H1 (cell line): Measurements from ENCODE around the gene TBC1D22B. TPM values are rescaled to one million over a fixed set of nuclear protein-coding genes. Genes with fewer than 3 reads are reported as not detected.

Source experiments
- CTCF ChIA-PET: fragments of 300-600 bp; sonication (Branson Sonifier 250); formaldehyde crosslinking; loops from one replicate; lab custom pipeline; 2021; ENCODE audit not compliant: partially characterized antibody; lab: Charles Lee
- POLR2A ChIA-PET: fragments of 300-600 bp; sonication (Branson Sonifier 250); formaldehyde crosslinking; loops from one replicate; lab custom pipeline; 2021; ENCODE audit warnings: inconsistent platforms; ENCODE audit not compliant: partially characterized antibody; lab: Charles Lee
- DNase-seq, 2 experiments: peaks; one replicate each; pipeline versions ENCODE4 v3.0.0 to v3.0.0-alpha.2; 2010 to 2022; ENCODE audit warnings: low spot score in 2 of 2, low read depth in 1 of 2, mixed read lengths in 1 of 2
- FAIRE-seq: peaks from 2 replicates; lab custom pipeline; 2011; peaks lifted over from hg19 to GRCh38; lab: Jason Lieb, UNC
- H2AFZ ChIP-seq: 2 replicates; pipeline ENCODE4 v1.8.1; 2012; ENCODE audit warnings: low read length, inconsistent platforms
- H2AK5ac ChIP-seq: 2 replicates; pipeline ENCODE4 v1.6.1; 2013; ENCODE audit warnings: low read depth, low read length
- H2BK120ac ChIP-seq: replicated peaks from 2 replicates; pipeline ENCODE3; 2013; ENCODE audit warnings: low read depth, low read length, inconsistent platforms
- H2BK12ac ChIP-seq: 2 replicates; pipeline ENCODE4 v1.6.1; 2013; ENCODE audit warnings: low read depth, low read length
- H2BK15ac ChIP-seq: 2 replicates; pipeline ENCODE4 v1.6.1; 2013; ENCODE audit warnings: low read length
- H2BK20ac ChIP-seq: 2 replicates; pipeline ENCODE4 v1.6.1; 2013; ENCODE audit warnings: low read length
- H2BK5ac ChIP-seq: 2 replicates; pipeline ENCODE4 v1.6.1; 2013; ENCODE audit warnings: low read depth, low read length
- H3K14ac ChIP-seq: 2 replicates; pipeline ENCODE4 v1.6.1; 2013; ENCODE audit warnings: inconsistent platforms; ENCODE audit not compliant: insufficient read length
- H3K18ac ChIP-seq: 2 replicates; pipeline ENCODE4 v1.6.1; 2013; ENCODE audit warnings: low read length; ENCODE audit errors: extremely low read depth
- H3K23ac ChIP-seq: 2 replicates; pipeline ENCODE4 v1.6.1; 2013; ENCODE audit warnings: inconsistent platforms; ENCODE audit not compliant: insufficient read length
- H3K23me2 ChIP-seq: 2 replicates; pipeline ENCODE4 v1.6.1; 2013; ENCODE audit warnings: low read depth, low read length
- H3K27ac ChIP-seq: 2 replicates; pipeline ENCODE4 v1.6.1; 2011; ENCODE audit warnings: low read depth, low read length, inconsistent platforms
- H3K27me3 ChIP-seq, 4 experiments: replicated peaks in 1 of 4; 1 replicate in 1 of 4; 2 replicates in 3 of 4; pipeline versions ENCODE4 v1.6.1 to v1.8.1; 2011 to 2013; ENCODE audit warnings: low read length in 3 of 4, mild to moderate bottlenecking in 3 of 4, inconsistent platforms in 2 of 4, mixed read lengths in 2 of 4, moderate library complexity in 1 of 4; ENCODE audit not compliant: control insufficient read depth in 3 of 4, insufficient read depth in 3 of 4; ENCODE audit errors: extremely low read depth in 1 of 4
- H3K36me3 ChIP-seq, 4 experiments: 2 replicates each; pipeline versions ENCODE4 v1.6.1 to v1.8.1; 2011 to 2013; ENCODE audit warnings: mild to moderate bottlenecking in 4 of 4, low read length in 3 of 4, moderate library complexity in 2 of 4, control low read depth in 1 of 4, inconsistent platforms in 1 of 4; ENCODE audit not compliant: insufficient read depth in 4 of 4, control insufficient read depth in 2 of 4
- H3K4ac ChIP-seq: replicated peaks from 2 replicates; pipeline ENCODE3; 2013; ENCODE audit warnings: low read length, low read depth, mixed read lengths, inconsistent platforms; ENCODE audit not compliant: insufficient read length
- H3K4me1 ChIP-seq, 4 experiments: replicated peaks in 1 of 4; 1 replicate in 1 of 4; 2 replicates in 3 of 4; pipeline versions ENCODE4 v1.6.1 to v1.8.1; 2011 to 2013; ENCODE audit warnings: low read length in 3 of 4, inconsistent platforms in 2 of 4, mixed read lengths in 1 of 4; ENCODE audit not compliant: insufficient read depth in 4 of 4, control insufficient read depth in 3 of 4
- H3K4me2 ChIP-seq, 2 experiments: 2 replicates each; pipeline versions ENCODE4 v1.6.1 to v1.8.1; 2011 to 2013; ENCODE audit warnings: low read depth in 2 of 2, low read length in 2 of 2, control low read depth in 1 of 2, inconsistent platforms in 1 of 2, mild to moderate bottlenecking in 1 of 2; ENCODE audit not compliant: insufficient read depth in 1 of 2
- H3K4me3 ChIP-seq, 4 experiments: fragments of 200-600, 300-600 bp in 1 of 4; sonication (generic), shearing (Covaris generic), sonication (Bioruptor Twin) in 1 of 4; 2 replicates each; pipeline versions ENCODE4 v1.5.1 to v1.8.1; 2011 to 2016; ENCODE audit warnings: low read length in 4 of 4, low read depth in 3 of 4, control low read depth in 2 of 4, inconsistent platforms in 2 of 4, mild to moderate bottlenecking in 2 of 4, mixed read lengths in 1 of 4, moderate library complexity in 1 of 4; ENCODE audit not compliant: insufficient read depth in 2 of 4; ENCODE audit errors: extremely low read depth in 1 of 4
- H3K56ac ChIP-seq: replicated peaks from 2 replicates; pipeline ENCODE3; 2013; ENCODE audit warnings: low read depth, mild to moderate bottlenecking, mixed read lengths, low read length, inconsistent platforms; ENCODE audit not compliant: insufficient read length
- H3K79me1 ChIP-seq: 2 replicates; pipeline ENCODE4 v1.6.1; 2013; ENCODE audit warnings: low read depth, low read length, control low read depth
- H3K79me2 ChIP-seq, 2 experiments: 2 replicates each; pipeline versions ENCODE4 v1.6.1 to v1.8.1; 2012 to 2013; ENCODE audit warnings: low read length in 2 of 2, mild to moderate bottlenecking in 2 of 2, inconsistent platforms in 1 of 2; ENCODE audit not compliant: insufficient read depth in 2 of 2, control insufficient read depth in 1 of 2
- H3K9ac ChIP-seq, 4 experiments: replicated peaks in 1 of 4; 1 replicate in 1 of 4; 2 replicates in 3 of 4; pipeline versions ENCODE4 v1.6.1 to v1.8.1; 2011 to 2013; ENCODE audit warnings: low read depth in 3 of 4, low read length in 3 of 4, control low read depth in 2 of 4, mild to moderate bottlenecking in 2 of 4, moderate library complexity in 2 of 4, inconsistent platforms in 1 of 4; ENCODE audit errors: extremely low read depth in 1 of 4
- H3K9me3 ChIP-seq, 2 experiments: 2 replicates each; pipeline versions ENCODE4 v1.6.1 to v1.8.1; 2012 to 2013; ENCODE audit warnings: mild to moderate bottlenecking in 2 of 2, moderate library complexity in 2 of 2, control low read depth in 1 of 2, inconsistent platforms in 1 of 2, low read depth in 1 of 2, low read length in 1 of 2, mixed read lengths in 1 of 2; ENCODE audit not compliant: insufficient read depth in 2 of 2
- H4K20me1 ChIP-seq, 2 experiments: replicated peaks in 1 of 2; 2 replicates each; pipeline versions ENCODE3 to v1.8.1; 2011 to 2013; ENCODE audit warnings: inconsistent platforms in 2 of 2, low read length in 2 of 2, mild to moderate bottlenecking in 1 of 2; ENCODE audit not compliant: insufficient read depth in 2 of 2, control insufficient read depth in 1 of 2
- H4K5ac ChIP-seq: 2 replicates; pipeline ENCODE4 v1.6.1; 2013; ENCODE audit warnings: low read length, low read depth, mixed read lengths, inconsistent platforms; ENCODE audit not compliant: insufficient read length
- H4K8ac ChIP-seq: 2 replicates; pipeline ENCODE4 v1.8.0; 2013; ENCODE audit warnings: mild to moderate bottlenecking, moderate library complexity, low read length, inconsistent platforms; ENCODE audit not compliant: insufficient read depth; ENCODE audit errors: extremely low read depth
- H4K91ac ChIP-seq: replicated peaks from 2 replicates; pipeline ENCODE3; 2013; ENCODE audit warnings: low read length, mixed read lengths, inconsistent platforms; ENCODE audit not compliant: insufficient read length
- ATF3 ChIP-seq: IDR thresholded peaks from 2 replicates; pipeline ENCODE4 v1.6.1; 2011; ENCODE audit warnings: low read depth, mild to moderate bottlenecking, low read length; ENCODE audit not compliant: insufficient read depth
- EZH2 ChIP-seq: fragments of 200-600 bp; sonication (generic); IDR thresholded peaks from 2 replicates; pipeline ENCODE4 v1.7.1; 2012; ENCODE audit warnings: low read depth, mild to moderate bottlenecking, moderate library complexity, low read length, inconsistent platforms; ENCODE audit not compliant: severe bottlenecking
- FOSL1 ChIP-seq: IDR thresholded peaks from 2 replicates; pipeline ENCODE4 v1.6.1; 2011; ENCODE audit warnings: mild to moderate bottlenecking, low read depth, low read length, moderate library complexity; ENCODE audit not compliant: insufficient read depth
- HDAC2 ChIP-seq, 2 experiments: fragments of 300-600 bp in 1 of 2; sonication (generic) in 1 of 2; IDR thresholded peaks; 2 replicates each; pipeline ENCODE4 v1.6.1; 2011 to 2012; ENCODE audit warnings: low read depth in 2 of 2, low read length in 2 of 2, mild to moderate bottlenecking in 2 of 2, moderate library complexity in 2 of 2, borderline replicate concordance in 1 of 2, inconsistent platforms in 1 of 2
- JUND ChIP-seq: IDR thresholded peaks from 2 replicates; pipeline ENCODE4 v1.6.1; 2011; ENCODE audit warnings: mild to moderate bottlenecking, improper control_type of control experiment, low read length
- MAFK ChIP-seq: IDR thresholded peaks from 2 replicates; pipeline ENCODE4 v1.6.1; 2012; ENCODE audit warnings: low read depth, mild to moderate bottlenecking, improper control_type of control experiment, low read length
- NANOG ChIP-seq: IDR thresholded peaks from 2 replicates; pipeline ENCODE4 v1.6.1; 2011; ENCODE audit warnings: low read length, low read depth, mild to moderate bottlenecking, inconsistent platforms; ENCODE audit not compliant: insufficient read depth, poor library complexity, severe bottlenecking
- NRF1 ChIP-seq: IDR thresholded peaks from 2 replicates; pipeline ENCODE4 v1.6.1; 2011; ENCODE audit warnings: mild to moderate bottlenecking, low read depth, low read length, improper control_type of control experiment
- POLR2A ChIP-seq, 2 experiments: IDR thresholded peaks; 1 replicate in 1 of 2; 2 replicates in 1 of 2; pipeline ENCODE4 v1.6.1; 2011; ENCODE audit warnings: low read depth in 2 of 2, low read length in 2 of 2, mild to moderate bottlenecking in 2 of 2; ENCODE audit errors: control extremely low read depth in 1 of 2
- POLR2AphosphoS5 ChIP-seq: IDR thresholded peaks from 2 replicates; pipeline ENCODE4 v1.6.1; 2011; ENCODE audit warnings: low read depth, low read length
- YY1 ChIP-seq: IDR thresholded peaks from 2 replicates; pipeline ENCODE4 v1.6.1; 2011; ENCODE audit warnings: low read depth, mild to moderate bottlenecking, low read length
- WGBS, 2 experiments: shearing (Covaris generic) in 1 of 2; methylation state at CpG; one replicate each; pipeline versions ENCODE4 v1.1.6 to v1.1.7; 2013 to 2015; ENCODE audit warnings: low lambda C conversion rate in 2 of 2, mixed read lengths in 2 of 2, inconsistent platforms in 1 of 2, low coverage in 1 of 2, missing lambda C conversion rate in 1 of 2; ENCODE audit not compliant: insufficient replicate concordance in 2 of 2, insufficient coverage in 1 of 2, insufficient read length in 1 of 2; ENCODE audit errors: extremely low coverage in 1 of 2, missing lambda C conversion rate in 1 of 2; 5-methylcytosine and 5-hydroxymethylcytosine counted together
- polyA plus RNA-seq, 7 experiments: library from polyadenylated mRNA; depleted of rRNA in 3 of 7; stranded (reverse) in 5 of 7; unstranded in 2 of 7; fragments of >200 nt in 5 of 7; fragments of 200-250 nt in 2 of 7; gene quantifications; 1 replicate in 5 of 7; 2 replicates in 1 of 7; 4 replicates in 1 of 7; pipeline versions ENCODE4 v1.2.1 to v1.2.3, GENCODE V29; 2011 to 2013; ENCODE audit warnings: missing spikeins in 2 of 7, mixed read lengths in 2 of 7
- total RNA-seq: library from RNA; stranded (reverse); fragmentation: NEBNext Ultra II Directional; extraction: Animal tissue kit (Norgen Biotek cat#: 25700); gene quantifications from 2 replicates; pipeline ENCODE4 v1.2.1, GENCODE V29; 2021
- TF ChIP-seq, protein P1 (sequence below): IDR thresholded peaks from 2 replicates; pipeline ENCODE4 v1.6.1; 2012; ENCODE audit warnings: inconsistent platforms

The TBC1D22B gene
- total and polyA plus RNA-seq, 2 of the 8 experiments (the other 6 are each of a cell fraction or from before 2014, with no cell fraction given) = 10.1 to 17.4 TPM

GRCh38 chr6:37305841-37306425 is 48.4 kb downstream of the TBC1D22B start:
- H3K4ac ChIP-seq = no peak overlapping the region
- CTCF ChIA-PET = interaction anchor here (0.5 to 5.3 kb wide), 6 partner anchors 10 to 547 kb away, joined by 3 to 43 read pairs (median 3); no protein-coding TSS in a partner anchor
- no peak overlapping the region for H2BK120ac ChIP-seq
- no peak overlapping the region for H3K18ac ChIP-seq
- H2AFZ ChIP-seq = no peak overlapping the region
- no peak overlapping the region for H3K9ac ChIP-seq
- H4K91ac ChIP-seq = no peak overlapping the region
- 0 out of 2 replicates have a peak overlapping the region, but pooled peaks have one; percentile 1 for H2BK5ac ChIP-seq
- no peaks in the 10 kb centered on the region for H3K79me2 ChIP-seq
- no peak overlapping the region for H3K4me2 ChIP-seq
- no peaks in the 10 kb centered on the region for H3K4me1 ChIP-seq
- H3K9me3 ChIP-seq = no peaks in the 10 kb centered on the region
- POLR2A ChIA-PET = no interaction called here
- H3K27ac ChIP-seq = 0 out of 2 replicates have a peak overlapping the region, but pooled peaks have one; percentile 32
- no peak overlapping the region for H2BK20ac ChIP-seq
- H2BK15ac ChIP-seq = no peak overlapping the region
- H3K56ac ChIP-seq = no peak overlapping the region
- no peak for FAIRE-seq
- H3K79me1 ChIP-seq = no peaks in the 10 kb centered on the region
- H4K20me1 ChIP-seq = peaks cover 0 to 4% of the 10 kb centered on the region in 2 experiments
- no peak overlapping the region for H3K14ac ChIP-seq
- no peak overlapping the region for H4K5ac ChIP-seq
- 87% methylated on average over 4 of the region's 4 CpGs; no CpG with 5 or more reads in 1 of the 2 experiments for WGBS, 2 experiments
- no peak overlapping the region for H4K8ac ChIP-seq
- H2BK12ac ChIP-seq = no peak overlapping the region
- H3K27me3 ChIP-seq = no peaks in the 10 kb centered on the region
- H3K23ac ChIP-seq = no peak overlapping the region
- H3K4me3 ChIP-seq = no peak overlapping the region
- no peak for DNase-seq
- peaks cover 2 to 17% (median 13%) of the 10 kb centered on the region in 4 experiments; a peak in 7 of 8 replicates for H3K36me3 ChIP-seq
- no peaks in the 10 kb centered on the region for H3K23me2 ChIP-seq
- H2AK5ac ChIP-seq = no peak overlapping the region
- TF ChIP-seq HDAC2 (IDR thresholded peaks at IDR 0.05; ENCODE audit: borderline replicate concordance in 1 of 2, low read depth in 2 of 2, low read length in 2 of 2) (no peak), FOSL1 (no peak), POLR2A (IDR thresholded peaks at IDR 0.05; ENCODE audit: control extremely low read depth in 1 of 2, low read depth in 2 of 2, low read length in 2 of 2) (no peak), ATF3 (no peak), NANOG (no peak), YY1 (no peak), MAFK (no peak), EZH2 (no peak), POLR2AphosphoS5 (no peak), NRF1 (no peak), JUND (no peak)
- TF ChIP-seq, protein P1, sequence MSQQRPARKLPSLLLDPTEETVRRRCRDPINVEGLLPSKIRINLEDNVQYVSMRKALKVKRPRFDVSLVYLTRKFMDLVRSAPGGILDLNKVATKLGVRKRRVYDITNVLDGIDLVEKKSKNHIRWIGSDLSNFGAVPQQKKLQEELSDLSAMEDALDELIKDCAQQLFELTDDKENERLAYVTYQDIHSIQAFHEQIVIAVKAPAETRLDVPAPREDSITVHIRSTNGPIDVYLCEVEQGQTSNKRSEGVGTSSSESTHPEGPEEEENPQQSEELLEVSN = no peak
